Ramos (cell line): ENCODE measurements around the gene KIF15.

Experiments used
- in situ Hi-C: fragments of 300-500 bp; cut with MboI; formaldehyde crosslinking; loops from one replicate; pipeline ENCODE4 v1.14.3; 2022; ENCODE audit warnings: low sequenced_read_pairs; ENCODE audit not compliant: unreplicated experiment

Gene KIF15, protein sequence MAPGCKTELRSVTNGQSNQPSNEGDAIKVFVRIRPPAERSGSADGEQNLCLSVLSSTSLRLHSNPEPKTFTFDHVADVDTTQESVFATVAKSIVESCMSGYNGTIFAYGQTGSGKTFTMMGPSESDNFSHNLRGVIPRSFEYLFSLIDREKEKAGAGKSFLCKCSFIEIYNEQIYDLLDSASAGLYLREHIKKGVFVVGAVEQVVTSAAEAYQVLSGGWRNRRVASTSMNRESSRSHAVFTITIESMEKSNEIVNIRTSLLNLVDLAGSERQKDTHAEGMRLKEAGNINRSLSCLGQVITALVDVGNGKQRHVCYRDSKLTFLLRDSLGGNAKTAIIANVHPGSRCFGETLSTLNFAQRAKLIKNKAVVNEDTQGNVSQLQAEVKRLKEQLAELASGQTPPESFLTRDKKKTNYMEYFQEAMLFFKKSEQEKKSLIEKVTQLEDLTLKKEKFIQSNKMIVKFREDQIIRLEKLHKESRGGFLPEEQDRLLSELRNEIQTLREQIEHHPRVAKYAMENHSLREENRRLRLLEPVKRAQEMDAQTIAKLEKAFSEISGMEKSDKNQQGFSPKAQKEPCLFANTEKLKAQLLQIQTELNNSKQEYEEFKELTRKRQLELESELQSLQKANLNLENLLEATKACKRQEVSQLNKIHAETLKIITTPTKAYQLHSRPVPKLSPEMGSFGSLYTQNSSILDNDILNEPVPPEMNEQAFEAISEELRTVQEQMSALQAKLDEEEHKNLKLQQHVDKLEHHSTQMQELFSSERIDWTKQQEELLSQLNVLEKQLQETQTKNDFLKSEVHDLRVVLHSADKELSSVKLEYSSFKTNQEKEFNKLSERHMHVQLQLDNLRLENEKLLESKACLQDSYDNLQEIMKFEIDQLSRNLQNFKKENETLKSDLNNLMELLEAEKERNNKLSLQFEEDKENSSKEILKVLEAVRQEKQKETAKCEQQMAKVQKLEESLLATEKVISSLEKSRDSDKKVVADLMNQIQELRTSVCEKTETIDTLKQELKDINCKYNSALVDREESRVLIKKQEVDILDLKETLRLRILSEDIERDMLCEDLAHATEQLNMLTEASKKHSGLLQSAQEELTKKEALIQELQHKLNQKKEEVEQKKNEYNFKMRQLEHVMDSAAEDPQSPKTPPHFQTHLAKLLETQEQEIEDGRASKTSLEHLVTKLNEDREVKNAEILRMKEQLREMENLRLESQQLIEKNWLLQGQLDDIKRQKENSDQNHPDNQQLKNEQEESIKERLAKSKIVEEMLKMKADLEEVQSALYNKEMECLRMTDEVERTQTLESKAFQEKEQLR (N-terminal part only)

DNA sequence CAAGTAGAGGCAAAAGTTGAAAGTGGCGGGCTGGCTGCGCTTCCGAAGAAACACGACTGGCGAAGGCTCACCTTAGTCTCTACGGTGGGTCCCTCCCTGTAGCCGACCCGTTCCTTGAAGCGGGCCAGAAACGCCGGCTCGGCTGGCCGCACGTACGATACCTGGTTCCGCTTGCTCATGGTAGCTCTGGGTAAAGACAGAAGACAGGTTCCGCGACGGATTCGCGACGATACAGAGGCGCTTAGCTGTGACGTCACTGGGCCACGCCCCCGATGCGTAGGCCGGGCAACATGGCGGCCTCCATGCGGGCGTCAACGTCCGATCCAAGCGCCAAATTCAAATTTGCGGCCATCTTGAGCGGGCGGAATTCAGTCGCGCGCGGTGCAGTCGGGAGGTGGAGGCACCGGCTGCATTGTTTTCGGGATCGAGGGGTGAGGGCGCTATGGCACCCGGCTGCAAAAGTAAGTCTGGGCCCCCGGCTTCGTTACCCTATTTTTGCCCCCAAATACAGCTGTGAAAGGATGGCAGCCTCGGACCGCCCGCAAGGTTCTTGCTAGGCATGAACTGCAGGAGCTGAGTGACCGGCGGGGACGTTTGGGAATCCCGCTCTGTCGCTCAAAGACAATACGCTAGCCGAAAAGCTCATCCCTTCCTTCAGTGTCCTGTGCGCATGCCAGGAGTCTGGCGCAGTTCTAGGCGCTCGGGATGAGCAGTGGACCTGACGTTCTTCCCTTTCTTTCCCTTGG, at the start of gene KIF15, which contains the start of gene KIAA1143:
TSS of gene KIF15 (plus strand) at position 371 of the 746 bp plus-strand sequence. CDS start at position 443, 72 bp downstream.
TSS of gene KIAA1143 (minus strand) at position 196 of the 746 bp plus-strand sequence. CDS start at position 179, 17 bp downstream.
- in situ Hi-C loops, result no loop called here

DNA sequence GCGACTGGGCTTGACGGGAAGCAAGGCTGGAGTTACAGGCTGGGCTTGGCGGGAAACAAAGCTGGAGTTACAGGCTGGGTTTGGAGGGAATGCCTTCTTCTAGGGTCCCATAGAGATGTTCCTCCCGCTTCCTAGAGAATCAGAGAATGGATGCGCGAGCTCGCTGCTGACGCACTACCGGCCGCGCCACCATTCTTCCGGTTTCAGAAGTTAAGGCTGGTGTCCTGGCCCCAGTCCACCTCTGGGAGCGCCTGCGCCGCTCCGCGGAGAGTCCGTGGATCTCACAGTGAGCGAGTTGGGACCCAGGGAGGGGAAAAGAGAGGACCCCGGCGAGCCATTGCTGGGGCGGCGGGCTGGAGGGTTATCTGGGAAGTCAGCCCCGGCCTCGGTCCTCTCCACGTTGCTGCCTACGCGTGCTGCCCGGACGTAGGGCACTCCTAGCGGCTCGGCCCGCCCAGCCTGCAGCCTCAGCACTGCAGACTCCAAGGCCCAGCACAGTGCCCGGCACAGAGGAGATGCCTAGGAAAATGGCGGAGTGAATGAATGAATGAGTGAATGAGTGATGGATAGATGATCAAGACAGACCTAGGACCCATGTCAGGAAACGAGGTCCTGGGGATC, 49.0 kb upstream of the KIF15 start, which contains the start of gene ZNF502:
TSS of gene ZNF502 (plus strand) at position 206 of the 621 bp plus-strand sequence. CDS start 7,602 bp downstream, outside the sequence.
- in situ Hi-C loops, result no loop called here

DNA sequence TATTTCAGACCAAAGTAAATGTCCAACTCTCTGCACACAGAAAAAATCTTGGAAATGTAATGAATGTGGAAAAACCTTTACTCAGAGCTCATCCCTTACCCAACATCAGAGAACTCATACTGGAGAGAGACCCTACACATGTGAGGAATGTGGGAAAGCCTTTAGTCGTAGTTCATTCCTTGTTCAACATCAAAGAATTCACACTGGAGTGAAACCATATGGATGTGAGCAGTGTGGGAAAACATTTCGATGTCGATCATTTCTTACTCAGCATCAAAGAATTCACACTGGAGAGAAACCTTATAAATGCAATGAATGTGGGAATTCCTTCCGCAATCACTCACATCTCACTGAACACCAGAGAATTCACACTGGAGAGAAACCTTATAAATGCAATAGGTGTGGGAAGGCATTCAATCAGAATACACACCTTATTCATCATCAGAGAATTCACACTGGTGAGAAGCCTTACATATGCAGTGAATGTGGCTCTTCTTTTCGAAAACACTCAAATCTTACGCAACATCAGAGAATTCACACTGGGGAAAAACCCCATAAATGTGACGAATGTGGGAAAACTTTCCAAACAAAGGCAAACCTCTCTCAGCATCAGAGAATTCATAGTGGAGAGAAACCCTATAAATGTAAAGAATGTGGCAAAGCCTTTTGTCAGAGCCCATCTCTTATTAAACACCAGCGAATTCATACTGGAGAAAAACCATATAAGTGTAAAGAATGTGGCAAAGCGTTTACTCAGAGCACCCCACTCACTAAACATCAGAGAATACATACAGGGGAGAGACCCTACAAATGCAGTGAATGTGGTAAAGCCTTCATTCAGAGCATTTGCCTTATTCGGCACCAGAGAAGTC, 40.1 kb upstream of the KIF15 start:
- in situ Hi-C loops, result no loop called here

DNA sequence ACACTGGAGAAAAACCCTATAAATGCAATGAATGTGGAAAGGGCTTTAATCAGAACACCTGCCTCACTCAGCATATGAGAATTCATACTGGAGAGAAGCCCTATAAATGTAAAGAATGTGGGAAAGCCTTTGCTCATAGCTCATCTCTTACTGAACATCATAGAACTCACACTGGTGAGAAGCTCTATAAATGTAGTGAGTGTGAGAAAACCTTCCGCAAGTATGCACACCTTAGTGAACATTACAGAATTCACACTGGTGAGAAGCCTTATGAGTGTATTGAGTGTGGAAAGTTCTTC, 39.5 kb upstream of the KIF15 start:
- in situ Hi-C loops, result no loop called here

DNA sequence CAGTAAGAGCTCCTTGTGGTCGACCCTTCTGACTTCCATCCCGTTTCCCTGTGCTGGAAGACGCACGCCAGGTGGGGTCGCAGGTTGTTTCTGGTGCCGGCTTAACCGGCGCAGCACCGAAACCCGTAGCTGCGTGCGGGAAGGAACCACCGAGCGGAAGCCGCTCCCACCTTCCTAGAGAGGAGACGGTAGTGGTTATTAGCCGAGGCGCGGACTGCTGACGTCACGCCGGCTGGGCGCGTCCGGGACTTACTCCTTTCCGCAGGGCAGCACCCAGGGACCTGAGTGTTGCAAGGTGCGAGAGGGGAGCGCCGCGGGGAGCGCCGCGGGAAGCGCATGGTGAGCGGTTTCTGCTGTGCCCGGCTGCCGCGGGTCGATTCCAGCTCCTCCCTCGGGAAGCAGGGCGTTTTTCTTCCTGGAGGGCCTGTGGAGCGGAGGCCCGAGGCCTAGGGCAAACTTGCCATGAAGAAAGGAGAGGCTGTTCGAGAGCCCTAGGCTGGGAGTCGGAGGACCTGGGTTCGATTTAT, 32.1 kb upstream of the KIF15 start, which contains the start of gene ZNF501:
TSS of gene ZNF501 (plus strand) at position 252 of the 527 bp plus-strand sequence. CDS start 4,787 bp downstream, outside the sequence.
- in situ Hi-C loops, result no loop called here

DNA sequence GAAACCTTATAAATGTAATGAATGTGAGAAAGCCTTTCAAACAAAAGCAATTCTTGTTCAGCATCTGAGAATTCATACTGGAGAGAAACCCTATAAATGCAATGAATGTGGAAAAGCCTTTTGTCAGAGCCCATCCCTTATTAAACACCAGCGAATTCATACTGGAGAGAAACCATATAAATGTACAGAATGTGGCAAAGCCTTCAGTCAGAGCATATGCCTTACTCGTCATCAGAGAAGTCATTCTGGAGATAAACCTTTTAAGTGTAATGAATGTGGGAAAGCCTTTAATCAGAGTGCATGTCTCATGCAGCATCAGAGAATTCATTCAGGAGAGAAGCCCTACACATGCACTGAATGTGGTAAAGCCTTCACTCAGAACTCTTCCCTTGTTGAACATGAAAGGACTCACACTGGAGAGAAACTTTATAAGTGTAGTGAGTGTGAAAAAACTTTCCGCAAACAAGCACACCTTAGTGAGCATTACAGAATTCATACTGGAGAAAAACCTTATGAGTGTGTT, 26.9 kb upstream of the KIF15 start:
- in situ Hi-C loops, result no loop called here

DNA sequence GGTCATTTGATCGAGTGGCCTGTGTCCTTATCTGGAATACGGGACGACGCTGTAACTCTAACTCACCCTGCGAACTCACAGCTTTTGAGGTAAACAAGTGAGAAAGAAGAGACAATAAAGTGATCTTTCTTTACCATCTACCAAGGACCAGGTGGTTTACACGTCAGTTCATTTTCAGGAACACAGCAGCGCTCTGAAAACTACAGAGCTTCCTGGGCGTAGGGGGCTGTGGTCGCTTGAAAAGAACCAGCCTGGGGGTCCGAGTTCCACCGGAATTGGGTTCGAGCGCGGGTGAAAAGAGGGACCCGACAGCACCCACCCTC, 532 bp upstream of the KIF15 start:
- in situ Hi-C loops, result no loop called here

DNA sequence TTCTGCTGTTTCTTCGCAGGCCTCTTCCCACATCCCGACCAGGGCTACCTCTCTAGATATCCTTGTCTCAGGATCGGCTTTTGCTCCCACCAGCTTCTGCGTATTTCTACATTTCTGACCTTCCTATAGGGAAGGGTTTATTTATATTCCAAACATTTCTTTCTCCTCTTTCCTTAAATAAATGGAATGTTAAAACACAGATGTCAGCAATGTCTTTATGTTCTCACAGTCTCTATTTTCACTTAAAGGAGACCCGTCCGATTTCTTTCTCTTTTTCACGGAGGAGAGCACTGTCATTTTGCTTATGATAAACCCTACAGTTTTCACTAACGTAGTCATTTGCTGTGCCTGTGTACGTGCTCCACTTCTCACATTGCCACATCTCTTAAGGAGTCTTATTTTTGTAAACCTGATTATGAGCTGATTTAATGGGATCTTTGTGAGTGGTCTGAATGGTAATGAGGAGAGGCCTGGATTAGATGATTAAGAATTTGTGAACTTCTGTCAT, 630 bp downstream of the KIF15 start:
- in situ Hi-C loops, result no loop called here

DNA sequence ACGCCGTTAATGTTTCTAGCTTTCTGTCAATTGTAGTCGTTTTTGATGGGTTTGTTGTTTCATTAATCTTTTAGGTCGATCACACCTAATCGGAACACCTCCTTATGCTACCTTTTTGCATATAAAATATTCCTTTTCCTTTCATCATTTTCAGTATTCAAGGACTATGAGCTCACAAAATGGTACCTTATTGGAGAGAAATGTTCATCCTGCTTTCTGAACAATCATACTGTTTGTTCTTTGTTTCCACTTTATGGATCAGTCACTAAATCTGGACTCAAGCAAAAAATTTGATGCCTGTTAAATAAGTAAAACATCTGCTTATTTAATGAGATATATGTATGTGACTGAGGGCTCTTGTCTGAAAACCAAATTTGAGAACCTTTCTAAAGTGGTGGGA, 1.1 kb downstream of the KIF15 start:
- in situ Hi-C loops, result no loop called here

DNA sequence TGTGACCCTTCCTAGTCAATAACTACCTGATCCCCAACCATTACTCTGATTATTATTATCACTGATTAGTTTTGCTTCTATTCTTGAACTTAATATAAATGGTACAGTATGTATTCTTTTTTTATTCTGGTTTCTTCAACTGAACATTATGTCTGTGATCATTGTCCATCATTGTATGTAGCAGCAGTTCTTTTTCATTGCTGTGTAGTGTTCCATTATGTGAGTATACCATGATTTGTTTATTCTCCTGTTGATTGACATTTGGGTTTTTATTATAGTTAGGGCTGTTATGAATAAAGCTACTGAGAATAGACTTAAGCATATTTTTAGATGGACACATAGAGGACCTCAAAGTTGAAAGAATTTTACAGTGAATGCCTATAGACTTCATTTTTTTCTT, 2.7 kb downstream of the KIF15 start:
- in situ Hi-C loops, result no loop called here

DNA sequence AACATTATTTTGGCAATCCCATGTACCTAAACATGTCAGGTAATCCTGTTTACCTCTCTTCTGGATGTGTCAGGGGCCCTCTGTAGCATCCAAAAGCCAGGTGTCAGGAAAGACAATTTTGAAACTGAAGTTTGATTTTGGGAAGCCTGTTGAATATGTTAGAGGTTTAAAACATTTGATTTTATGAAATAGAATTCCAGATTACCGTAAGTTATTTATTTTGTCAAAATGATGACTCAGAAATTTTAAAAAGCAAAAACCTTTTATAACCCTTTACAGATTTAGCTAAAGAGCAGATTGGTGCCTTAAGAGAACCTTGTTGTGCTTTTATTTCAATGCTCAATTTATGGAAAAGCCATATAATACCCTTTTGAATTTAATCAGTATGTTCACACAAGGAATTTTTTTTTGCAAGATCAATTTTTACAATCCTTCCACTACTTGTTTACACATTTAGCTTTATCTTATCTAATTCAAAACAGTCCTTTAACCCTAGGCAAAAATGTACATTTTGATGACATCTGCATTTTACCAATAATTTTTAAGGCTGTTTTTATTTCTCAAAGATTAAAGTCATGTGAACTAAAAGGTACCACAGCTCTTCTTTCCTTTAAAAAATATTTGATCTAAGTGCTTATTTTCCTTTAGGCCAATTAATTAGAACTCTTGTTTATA, 10.0 kb downstream of the KIF15 start:
- in situ Hi-C loops, result no loop called here

DNA sequence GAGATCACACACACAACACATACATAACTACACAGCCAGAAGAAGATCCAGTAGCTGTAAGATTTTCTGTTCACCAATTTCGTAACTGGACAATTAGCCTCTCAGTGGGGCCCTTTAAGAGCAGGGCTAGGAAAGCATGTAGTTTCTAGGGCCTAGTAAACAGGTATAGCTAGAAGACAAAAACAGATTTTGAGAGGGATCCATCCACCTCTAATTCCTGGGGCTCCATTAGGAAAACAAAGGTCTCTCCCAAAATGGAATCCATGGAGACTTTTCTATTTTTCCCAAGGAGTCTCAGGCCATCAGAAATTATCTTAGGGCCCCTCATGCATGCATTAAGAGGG, 10.5 kb downstream of the KIF15 start:
- in situ Hi-C loops, result no loop called here

DNA sequence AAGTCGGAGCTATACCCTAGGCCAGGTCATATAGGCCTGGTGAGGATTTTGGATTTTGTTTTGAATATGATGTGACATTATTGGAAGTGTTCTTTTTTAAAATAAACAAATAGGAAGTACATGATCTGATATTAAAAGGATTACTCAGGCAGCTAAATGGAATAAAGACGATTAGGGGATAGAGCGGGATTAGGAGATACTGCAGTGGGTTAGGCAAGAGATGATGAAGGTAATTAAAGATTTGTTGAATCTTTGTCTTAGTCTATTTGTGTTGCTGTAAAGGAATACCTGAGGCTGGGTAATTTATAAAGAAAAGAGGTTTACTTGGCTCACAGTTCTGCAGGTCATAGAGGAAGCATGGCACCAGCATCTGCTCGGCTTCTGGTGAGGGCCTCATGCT, 21.3 kb downstream of the KIF15 start:
- in situ Hi-C loops, result no loop called here

DNA sequence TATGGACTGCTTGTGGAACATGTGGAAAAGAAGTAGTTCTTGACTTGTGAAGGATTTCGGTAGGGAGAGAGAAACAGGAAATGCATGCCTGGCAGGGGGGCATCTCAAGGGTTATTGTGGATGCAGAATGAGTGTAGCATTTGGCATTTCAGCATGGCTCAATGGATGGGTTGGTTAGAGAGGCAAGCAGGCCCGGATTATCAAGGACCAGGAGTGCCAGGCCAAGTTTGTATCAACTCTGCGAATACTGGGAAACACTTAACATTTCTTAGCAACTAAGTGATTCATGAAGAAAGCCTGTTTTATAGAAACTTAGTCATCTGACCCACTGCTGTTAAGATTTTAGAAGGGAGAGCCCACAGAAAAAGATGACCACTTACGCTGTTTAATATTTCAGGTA, 33.6 kb downstream of the KIF15 start:
- in situ Hi-C loops, result no loop called here

DNA sequence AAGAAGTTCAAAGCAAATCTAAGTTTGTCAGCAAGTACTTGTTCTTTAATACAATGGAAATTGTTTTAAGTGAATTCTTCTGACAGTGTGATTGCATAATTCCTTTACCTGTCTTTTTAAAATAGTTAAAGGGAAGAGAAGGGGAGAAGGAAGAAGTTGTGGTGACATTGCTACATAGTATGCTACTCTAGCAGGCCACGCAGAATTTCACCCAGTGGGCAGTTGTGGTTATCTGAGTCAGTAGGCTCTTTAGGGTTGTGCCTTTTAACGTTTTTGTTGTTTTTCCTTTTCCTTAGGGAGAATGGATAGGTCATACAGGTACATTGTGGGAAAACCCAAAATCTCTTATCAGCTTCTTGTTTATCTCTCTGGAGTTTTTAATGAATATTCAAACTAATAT, 40.4 kb downstream of the KIF15 start:
- in situ Hi-C loops, result no loop called here

DNA sequence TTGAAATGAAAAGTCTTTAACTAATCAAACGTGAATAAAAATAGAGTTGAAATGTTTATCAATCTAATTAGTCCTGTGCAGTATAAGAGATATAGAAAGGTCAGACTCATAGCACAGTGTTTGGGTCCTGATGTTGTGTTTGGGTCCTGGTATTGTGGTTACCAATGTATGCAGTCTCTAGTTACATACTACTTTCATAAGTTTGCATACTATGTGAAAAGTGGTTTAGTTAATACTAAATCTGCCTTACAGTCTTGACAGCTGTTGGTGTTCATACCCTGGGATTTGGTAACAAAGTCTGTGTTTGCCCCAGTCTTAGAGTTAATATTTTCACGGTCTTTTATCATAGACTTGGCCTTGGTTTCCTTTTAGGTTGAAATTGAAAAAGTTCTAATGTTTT, 41.7 kb downstream of the KIF15 start:
- in situ Hi-C loops, result no loop called here

DNA sequence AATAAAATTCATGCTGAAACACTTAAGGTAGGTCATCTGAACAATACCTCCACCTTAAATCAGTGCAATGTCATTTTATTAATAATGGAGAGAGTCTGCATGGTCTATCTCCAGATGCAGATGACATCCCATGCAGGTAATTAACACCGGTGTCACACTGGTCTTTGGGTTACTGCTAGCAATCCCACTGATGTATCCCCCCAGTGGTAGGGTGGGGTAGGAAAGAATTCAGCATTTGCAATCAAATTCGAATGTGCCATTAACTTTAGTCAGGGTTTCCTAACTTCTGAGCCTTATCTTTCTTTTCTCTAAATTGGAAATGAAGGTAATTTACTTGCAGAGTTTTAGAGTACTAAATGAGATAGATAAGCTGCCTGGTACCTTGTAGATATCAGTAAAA, 44.4 kb downstream of the KIF15 start:
- in situ Hi-C loops, result no loop called here
